SK-N-SH treated with all-trans-retinoic acid at 6 μM for 48 hours (cell line): ENCODE data around the gene REPS1.

Experiments
- ARNTL ChIP-seq: fragments of 450-650 bp; formaldehyde crosslinking; IDR thresholded peaks from 2 replicates; pipeline ENCODE4 v1.5.0; 2020; ENCODE audit warnings: low read depth, mild to moderate bottlenecking, moderate library complexity, borderline replicate concordance
- CSDC2 ChIP-seq: fragments of 250-450 bp; sonication (Bioruptor Pico); IDR thresholded peaks from 2 replicates; pipeline ENCODE4 v1.5.0; 2020; ENCODE audit warnings: mild to moderate bottlenecking, moderate library complexity
- PPARA ChIP-seq: fragments of 250-450 bp; sonication (Bioruptor Pico); IDR thresholded peaks from 2 replicates; pipeline ENCODE4 v1.5.0; 2020; ENCODE audit warnings: mild to moderate bottlenecking, borderline replicate concordance
- RARB ChIP-seq: fragments of 250-450 bp; sonication (Bioruptor Pico); IDR thresholded peaks from 2 replicates; pipeline ENCODE4 v1.8.0; 2021; ENCODE audit warnings: mild to moderate bottlenecking, moderate library complexity
- TCF4 ChIP-seq: fragments of 250-450 bp; sonication (Bioruptor Pico); IDR thresholded peaks from 2 replicates; pipeline ENCODE4 v1.8.0; 2021; ENCODE audit warnings: mild to moderate bottlenecking, moderate library complexity, borderline replicate concordance
- TOX ChIP-seq: fragments of 250-450 bp; sonication (Bioruptor Pico); IDR thresholded peaks from 2 replicates; pipeline ENCODE4 v1.8.0; 2021; ENCODE audit warnings: mild to moderate bottlenecking, moderate library complexity, borderline replicate concordance
- ZFP3 ChIP-seq: fragments of 250-450 bp; sonication (Bioruptor Pico); IDR thresholded peaks from 2 replicates; pipeline ENCODE4 v1.5.0; 2020; ENCODE audit warnings: mild to moderate bottlenecking, moderate library complexity
- ZFP30 ChIP-seq: fragments of 450-650 bp; formaldehyde crosslinking; IDR thresholded peaks from 2 replicates; pipeline ENCODE4 v1.5.0; 2022; ENCODE audit warnings: mild to moderate bottlenecking, moderate library complexity
- TF ChIP-seq, protein P1 (sequence below): fragments of 250-450 bp; sonication (Bioruptor Pico); IDR thresholded peaks from 2 replicates; pipeline ENCODE4 v1.8.0; 2020; ENCODE audit warnings: mild to moderate bottlenecking, moderate library complexity, borderline replicate concordance
- TF ChIP-seq, protein P2 (sequence below): fragments of 250-450 bp; sonication (Bioruptor Pico); IDR thresholded peaks from 2 replicates; pipeline ENCODE4 v1.5.0; 2020; ENCODE audit warnings: mild to moderate bottlenecking, moderate library complexity

GRCh38 chr6:138891255-138891986 lies 96.6 kb downstream of the REPS1 start:
- TF ChIP-seq ZFP30 (CRISPR knock-in tag), result no peak
- no peak for TF ChIP-seq TOX
- TF ChIP-seq, protein P1, sequence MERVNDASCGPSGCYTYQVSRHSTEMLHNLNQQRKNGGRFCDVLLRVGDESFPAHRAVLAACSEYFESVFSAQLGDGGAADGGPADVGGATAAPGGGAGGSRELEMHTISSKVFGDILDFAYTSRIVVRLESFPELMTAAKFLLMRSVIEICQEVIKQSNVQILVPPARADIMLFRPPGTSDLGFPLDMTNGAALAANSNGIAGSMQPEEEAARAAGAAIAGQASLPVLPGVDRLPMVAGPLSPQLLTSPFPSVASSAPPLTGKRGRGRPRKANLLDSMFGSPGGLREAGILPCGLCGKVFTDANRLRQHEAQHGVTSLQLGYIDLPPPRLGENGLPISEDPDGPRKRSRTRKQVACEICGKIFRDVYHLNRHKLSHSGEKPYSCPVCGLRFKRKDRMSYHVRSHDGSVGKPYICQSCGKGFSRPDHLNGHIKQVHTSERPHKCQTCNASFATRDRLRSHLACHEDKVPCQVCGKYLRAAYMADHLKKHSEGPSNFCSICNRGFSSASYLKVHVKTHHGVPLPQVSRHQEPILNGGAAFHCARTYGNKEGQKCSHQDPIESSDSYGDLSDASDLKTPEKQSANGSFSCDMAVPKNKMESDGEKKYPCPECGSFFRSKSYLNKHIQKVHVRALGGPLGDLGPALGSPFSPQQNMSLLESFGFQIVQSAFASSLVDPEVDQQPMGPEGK (CRISPR knock-in tag), result no peak
- no peak for TF ChIP-seq ARNTL (CRISPR knock-in tag)
- TF ChIP-seq TCF4 (CRISPR knock-in tag), result no peak
- TF ChIP-seq PPARA (CRISPR knock-in tag), result no peak
- TF ChIP-seq ZFP3 (CRISPR knock-in tag), result no peak
- no peak for TF ChIP-seq RARB (CRISPR knock-in tag)
- TF ChIP-seq CSDC2 (CRISPR knock-in tag), result no peak
- TF ChIP-seq, protein P2, sequence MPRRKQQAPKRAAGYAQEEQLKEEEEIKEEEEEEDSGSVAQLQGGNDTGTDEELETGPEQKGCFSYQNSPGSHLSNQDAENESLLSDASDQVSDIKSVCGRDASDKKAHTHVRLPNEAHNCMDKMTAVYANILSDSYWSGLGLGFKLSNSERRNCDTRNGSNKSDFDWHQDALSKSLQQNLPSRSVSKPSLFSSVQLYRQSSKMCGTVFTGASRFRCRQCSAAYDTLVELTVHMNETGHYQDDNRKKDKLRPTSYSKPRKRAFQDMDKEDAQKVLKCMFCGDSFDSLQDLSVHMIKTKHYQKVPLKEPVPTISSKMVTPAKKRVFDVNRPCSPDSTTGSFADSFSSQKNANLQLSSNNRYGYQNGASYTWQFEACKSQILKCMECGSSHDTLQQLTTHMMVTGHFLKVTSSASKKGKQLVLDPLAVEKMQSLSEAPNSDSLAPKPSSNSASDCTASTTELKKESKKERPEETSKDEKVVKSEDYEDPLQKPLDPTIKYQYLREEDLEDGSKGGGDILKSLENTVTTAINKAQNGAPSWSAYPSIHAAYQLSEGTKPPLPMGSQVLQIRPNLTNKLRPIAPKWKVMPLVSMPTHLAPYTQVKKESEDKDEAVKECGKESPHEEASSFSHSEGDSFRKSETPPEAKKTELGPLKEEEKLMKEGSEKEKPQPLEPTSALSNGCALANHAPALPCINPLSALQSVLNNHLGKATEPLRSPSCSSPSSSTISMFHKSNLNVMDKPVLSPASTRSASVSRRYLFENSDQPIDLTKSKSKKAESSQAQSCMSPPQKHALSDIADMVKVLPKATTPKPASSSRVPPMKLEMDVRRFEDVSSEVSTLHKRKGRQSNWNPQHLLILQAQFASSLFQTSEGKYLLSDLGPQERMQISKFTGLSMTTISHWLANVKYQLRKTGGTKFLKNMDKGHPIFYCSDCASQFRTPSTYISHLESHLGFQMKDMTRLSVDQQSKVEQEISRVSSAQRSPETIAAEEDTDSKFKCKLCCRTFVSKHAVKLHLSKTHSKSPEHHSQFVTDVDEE (CRISPR knock-in tag), result no peak
